ENCODE results near the gene HLCS. TPM values are rescaled to one million over a fixed set of nuclear protein-coding genes. Genes with fewer than 3 reads are reported as not detected.

Gene HLCS
- total RNA-seq, 1 donor = 44.3 TPM

DNA sequence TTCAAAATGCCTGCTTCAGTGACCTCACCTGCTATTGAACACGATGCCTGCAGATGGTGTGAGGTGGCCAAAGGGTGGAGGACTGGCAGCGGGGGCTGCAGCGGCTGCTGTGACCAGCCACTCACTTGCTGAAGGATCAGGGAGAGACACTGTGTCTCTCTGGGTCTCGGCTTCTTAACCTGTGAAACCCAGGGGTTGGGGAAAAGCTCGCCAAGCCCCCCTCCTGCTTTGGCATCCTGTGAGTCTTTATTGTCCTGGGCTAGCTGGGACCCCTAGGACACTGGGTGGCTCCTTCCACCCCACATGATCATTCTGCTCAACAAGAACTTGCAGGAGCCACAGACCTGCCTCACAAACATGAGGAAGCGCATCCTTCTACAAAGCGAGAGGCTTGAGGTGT lies 154.7 kb downstream of the HLCS start:
- H3K4me3 ChIP-seq (ENCODE audit: low read depth, low read length) = no peak overlapping the region
- no peak for TF ChIP-seq CTCF (IDR thresholded peaks at IDR 0.05; ENCODE audit: insufficient read depth, low read length)
- no peak for DNase-seq (ENCODE audit: low read depth)

GRCh38 chr21:36810443-36810842 lies 156.0 kb downstream of the HLCS start:
- no peak overlapping the region for H3K4me3 ChIP-seq (ENCODE audit: low read depth, low read length)
- DNase-seq (ENCODE audit: low read depth) = no peak
- TF ChIP-seq CTCF (IDR thresholded peaks at IDR 0.05; ENCODE audit: insufficient read depth, low read length) = no peak

DNA sequence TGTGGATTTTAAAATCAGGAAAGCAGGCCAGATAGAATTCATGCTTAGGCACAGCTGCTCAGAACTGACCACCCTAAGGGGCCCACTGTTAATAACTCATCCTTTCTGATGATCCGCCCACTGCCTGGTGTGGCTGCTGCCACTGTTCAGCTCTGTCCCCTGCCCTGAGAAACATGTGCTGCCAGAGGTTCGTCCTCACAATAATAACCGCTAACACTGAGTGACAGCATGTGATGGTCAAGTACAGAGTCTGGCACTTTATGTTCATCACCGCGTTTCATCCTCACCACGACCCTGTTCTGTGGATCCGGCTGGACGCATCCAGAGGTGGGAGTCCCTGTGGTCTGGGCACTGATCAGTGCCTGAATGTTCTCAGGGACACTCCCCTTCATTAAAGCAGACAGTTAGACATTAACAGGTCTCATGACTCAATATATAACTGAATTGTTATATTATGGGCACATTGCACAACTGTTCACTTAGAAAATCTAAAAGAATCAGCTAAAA lies 159.0 kb downstream of the HLCS start:
- H3K4me3 ChIP-seq (ENCODE audit: low read depth, low read length) = no peak overlapping the region
- DNase-seq (ENCODE audit: low read depth) = no peak
- no peak for TF ChIP-seq CTCF (IDR thresholded peaks at IDR 0.05; ENCODE audit: insufficient read depth, low read length)

DNA sequence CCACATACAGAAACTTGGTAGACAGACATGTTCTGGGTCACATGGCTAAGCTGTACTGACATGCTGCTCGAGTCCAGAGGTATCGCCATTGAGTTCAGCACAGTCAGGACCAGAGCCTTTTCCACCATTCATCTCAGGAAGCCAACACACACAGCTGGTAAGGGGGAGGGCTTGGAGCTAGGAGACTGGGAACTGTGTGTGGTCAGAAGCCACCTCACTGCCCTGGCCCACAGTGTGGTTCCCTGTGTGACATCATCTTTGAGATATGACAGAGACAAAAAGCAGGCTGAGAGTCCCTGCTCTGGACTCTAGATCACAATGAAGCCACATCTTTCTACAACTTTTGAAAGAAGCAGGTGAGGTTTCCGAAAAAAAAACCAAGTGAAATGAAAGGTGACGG lies 160.4 kb downstream of the HLCS start:
- no peak for DNase-seq (ENCODE audit: low read depth)
- H3K4me3 ChIP-seq (ENCODE audit: low read depth, low read length) = no peak overlapping the region
- no peak for TF ChIP-seq CTCF (IDR thresholded peaks at IDR 0.05; ENCODE audit: insufficient read depth, low read length)

DNA sequence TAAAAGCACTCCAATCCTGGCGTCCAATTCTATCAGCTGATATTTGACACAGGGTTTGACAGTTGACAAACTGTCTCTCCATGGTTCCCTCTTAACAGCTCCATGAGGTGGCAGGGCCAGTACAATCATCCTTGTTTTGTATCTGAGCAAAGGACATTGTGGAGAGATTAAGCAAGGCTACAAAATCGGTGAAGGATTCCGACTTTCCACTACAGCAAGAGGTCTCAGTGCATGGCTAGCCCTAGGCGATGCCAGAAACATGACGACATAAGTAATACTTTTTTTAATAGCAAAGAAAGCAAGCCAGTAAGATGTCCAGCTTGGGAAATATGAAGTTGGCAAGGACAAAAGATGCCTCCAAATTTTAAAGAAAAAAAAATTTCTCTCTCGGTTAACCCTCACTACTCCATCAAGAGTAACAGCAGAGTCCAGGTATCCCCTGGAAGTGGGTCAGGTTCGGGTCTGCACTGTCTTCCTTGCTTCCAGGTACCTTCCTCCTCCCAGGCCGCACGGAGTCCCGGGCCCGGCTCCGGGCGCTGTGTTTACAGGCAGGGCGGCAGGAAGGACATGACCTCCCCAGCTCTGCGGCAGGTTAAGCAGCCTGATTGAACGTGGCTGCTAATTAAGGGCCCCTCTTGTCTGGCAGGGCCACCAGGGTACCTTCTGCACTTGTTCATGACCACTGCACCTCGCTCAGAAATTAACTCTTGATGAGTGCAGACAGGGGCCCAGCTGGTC lies 161.4 kb downstream of the HLCS start:
- peak; percentile 26 for DNase-seq (ENCODE audit: low read depth)
- no peak for TF ChIP-seq CTCF (IDR thresholded peaks at IDR 0.05; ENCODE audit: insufficient read depth, low read length)
- no peak overlapping the region for H3K4me3 ChIP-seq (ENCODE audit: low read depth, low read length)

DNA sequence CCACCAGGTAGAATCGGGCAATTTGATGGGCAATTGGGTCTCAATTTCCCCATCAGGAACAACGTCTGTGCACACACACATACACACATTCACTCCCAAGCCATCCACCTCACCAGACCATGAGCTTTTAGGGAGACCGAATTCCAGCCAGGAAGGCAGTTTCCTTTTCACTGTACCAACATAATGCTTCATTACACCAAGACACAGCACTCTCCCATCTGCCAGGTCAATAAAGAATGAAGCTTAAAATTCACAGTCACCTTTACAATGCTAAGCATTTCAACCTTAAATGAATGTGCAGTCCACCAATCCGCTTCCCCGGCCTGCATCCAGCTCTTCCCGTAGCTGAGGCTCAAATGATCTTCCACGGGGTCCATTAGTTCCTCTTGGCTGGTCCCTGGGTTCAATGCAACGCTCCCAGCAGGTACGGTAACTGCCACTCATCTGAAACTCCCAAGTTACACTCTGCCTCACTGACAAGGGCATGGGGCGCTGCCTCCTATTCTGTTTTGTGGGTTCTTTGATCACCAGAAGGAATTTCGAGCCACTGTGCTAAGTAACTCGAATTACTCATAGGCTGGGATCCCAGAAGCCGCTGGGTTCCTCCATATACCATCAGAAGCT lies 162.5 kb downstream of the HLCS start:
- no peak overlapping the region for H3K4me3 ChIP-seq (ENCODE audit: low read depth, low read length)
- no peak for TF ChIP-seq CTCF (IDR thresholded peaks at IDR 0.05; ENCODE audit: insufficient read depth, low read length)
- no peak for DNase-seq (ENCODE audit: low read depth)
